A673 (cell line): ENCODE measurements around the gene ATG16L2. TPM values are rescaled to one million over a fixed set of nuclear protein-coding genes. Genes with fewer than 3 reads are reported as not detected.
"Not testable (repeated sequence)": the region's sequence is repeated elsewhere in the genome, so short reads cannot be mapped to it uniquely, and the experiment has no call there.

Source experiments
- BruUV-seq: library from RNA; stranded (reverse); fragments of 400-500 nt; replicated peaks from 2 replicates; lab custom pipeline; 2021; lab: Mats Ljungman, UMichigan
- CTCF ChIA-PET: fragments of 300-600 bp; sonication (Branson Sonifier 250); formaldehyde crosslinking; loops from one replicate; lab custom pipeline; 2022; ENCODE audit warnings: antibody characterized with exemption; lab: Charles Lee
- POLR2A ChIA-PET: fragments of 300-600 bp; sonication (Branson Sonifier 250); formaldehyde crosslinking; loops from one replicate; lab custom pipeline; 2022; ENCODE audit warnings: antibody characterized with exemption; ENCODE audit not compliant: low non-redundant PET; lab: Charles Lee
- DNase-seq: peaks from one replicate; pipeline ENCODE4 v3.0.0-alpha.2; 2015; ENCODE audit warnings: low spot score
- H3K27ac ChIP-seq: fragments of 200-600 bp; sonication (generic); 2 replicates; pipeline ENCODE4 v1.5.1; 2016; ENCODE audit warnings: mixed run types, low read depth, mild to moderate bottlenecking, mixed read lengths, antibody characterized with exemption, low read length; ENCODE audit not compliant: poor library complexity, severe bottlenecking
- H3K27me3 ChIP-seq: fragments of 200-600 bp; sonication (generic); replicated peaks from 2 replicates; pipeline ENCODE4 v1.6.1; 2017; ENCODE audit warnings: mixed run types, low read depth, mild to moderate bottlenecking, mixed read lengths, antibody characterized with exemption, low read length; ENCODE audit not compliant: insufficient read depth, poor library complexity
- H3K36me3 ChIP-seq: fragments of 200-600 bp; sonication (generic); 2 replicates; pipeline ENCODE4 v1.6.1; 2016; ENCODE audit warnings: mixed run types, mild to moderate bottlenecking, mixed read lengths, antibody characterized with exemption, low read length; ENCODE audit not compliant: insufficient read depth, poor library complexity, severe bottlenecking
- H3K4me1 ChIP-seq: fragments of 200-600 bp; sonication (generic); 2 replicates; pipeline ENCODE4 v1.6.1; 2017; ENCODE audit warnings: mixed run types, mild to moderate bottlenecking, mixed read lengths, antibody characterized with exemption, low read length; ENCODE audit not compliant: insufficient read depth, poor library complexity, severe bottlenecking
- H3K4me3 ChIP-seq: fragments of 200-600 bp; sonication (generic); 2 replicates; pipeline ENCODE4 v1.5.1; 2016; ENCODE audit warnings: low read depth, mixed run types, mild to moderate bottlenecking, mixed read lengths, low read length; ENCODE audit not compliant: poor library complexity, severe bottlenecking
- H3K9me3 ChIP-seq: fragments of 200-600 bp; sonication (generic); 2 replicates; pipeline ENCODE4 v1.6.1; 2016; ENCODE audit warnings: mixed run types, low read depth, mild to moderate bottlenecking, mixed read lengths, antibody characterized with exemption, low read length; ENCODE audit not compliant: poor library complexity, severe bottlenecking
- EZH2 ChIP-seq: fragments of 200-600 bp; sonication (generic); IDR thresholded peaks from 2 replicates; pipeline ENCODE4 v1.6.1; 2017; ENCODE audit warnings: borderline replicate concordance, low read depth, mild to moderate bottlenecking, mixed read lengths, antibody characterized with exemption, low read length; ENCODE audit not compliant: poor library complexity, severe bottlenecking
- intact Hi-C: fragments of 100-400 bp; cut with micrococcal nuclease; formaldehyde crosslinking; loops from one replicate; pipeline ENCODE4 v1.10.0; 2022; ENCODE audit not compliant: unreplicated experiment
- total RNA-seq: library from RNA; stranded (reverse); gene quantifications from 2 replicates; pipeline ENCODE4 v1.2.3, GENCODE V29; 2021
- TF ChIP-seq, protein P1 (sequence below): fragments of 300-800, 200-600 bp; sonication (generic); conservative IDR thresholded peaks from 2 replicates; pipeline ENCODE4 v1.5.1; 2017; ENCODE audit warnings: low read depth, mild to moderate bottlenecking, antibody characterized with exemption, low read length, moderate library complexity, mixed read lengths

Gene ATG16L2
- total RNA-seq, 1 experiment from 2014 or later, result 8.6 TPM

DNA sequence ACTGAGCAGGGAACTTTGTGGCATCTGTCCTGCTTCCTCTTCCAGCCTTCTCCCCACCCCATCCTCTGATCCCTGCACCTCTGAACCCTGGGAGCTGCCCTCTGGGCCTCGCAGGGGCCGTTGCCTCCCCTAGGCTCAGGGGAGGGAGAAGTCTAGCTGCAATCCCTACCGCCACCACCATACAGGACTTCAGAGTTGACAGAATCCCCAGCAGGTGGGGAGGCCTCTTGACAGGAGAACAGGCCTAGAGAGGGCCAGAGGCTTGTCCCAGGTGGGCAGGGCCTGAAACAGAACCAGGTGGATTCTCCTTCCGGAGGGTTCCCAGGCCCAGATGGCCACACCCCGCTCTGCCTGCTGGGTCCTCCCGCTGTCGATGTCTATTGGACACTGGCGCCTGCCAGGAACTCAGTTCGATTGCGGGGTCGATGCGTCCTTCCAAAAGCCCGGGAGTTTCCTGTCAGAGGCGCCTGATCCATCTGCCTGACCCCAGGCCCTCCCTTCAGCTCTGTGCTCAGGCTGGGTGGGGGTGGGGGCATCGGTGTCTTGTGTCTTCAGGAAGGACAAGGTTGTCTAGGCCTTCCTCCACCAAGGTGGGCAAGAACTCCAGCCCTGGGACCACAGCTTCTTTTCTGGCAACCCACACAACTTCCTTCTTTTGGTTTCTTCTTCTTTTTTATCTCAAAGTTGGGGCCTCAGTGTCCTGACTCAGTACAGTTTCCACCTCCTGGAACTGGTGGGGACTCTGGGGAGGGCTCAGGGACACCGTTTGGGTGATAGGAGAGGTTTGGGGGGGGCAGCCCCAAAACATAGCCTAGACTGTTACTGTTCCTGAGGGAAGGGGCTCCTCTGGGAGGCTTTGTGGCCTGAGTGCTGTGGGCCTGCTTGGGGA is 26.8 kb upstream of the ATG16L2 start:
- BruUV-seq, result no TSS peak
- no peaks in the 10 kb centered on the region for H3K27me3 ChIP-seq
- no peaks in the 10 kb centered on the region for H3K9me3 ChIP-seq
- H3K36me3 ChIP-seq, result no peaks in the 10 kb centered on the region
- H3K27ac ChIP-seq, result no peak overlapping the region
- CTCF ChIA-PET, result no interaction called here
- no peak overlapping the region for H3K4me3 ChIP-seq
- no peak for TF ChIP-seq EZH2
- TF ChIP-seq, protein P1, sequence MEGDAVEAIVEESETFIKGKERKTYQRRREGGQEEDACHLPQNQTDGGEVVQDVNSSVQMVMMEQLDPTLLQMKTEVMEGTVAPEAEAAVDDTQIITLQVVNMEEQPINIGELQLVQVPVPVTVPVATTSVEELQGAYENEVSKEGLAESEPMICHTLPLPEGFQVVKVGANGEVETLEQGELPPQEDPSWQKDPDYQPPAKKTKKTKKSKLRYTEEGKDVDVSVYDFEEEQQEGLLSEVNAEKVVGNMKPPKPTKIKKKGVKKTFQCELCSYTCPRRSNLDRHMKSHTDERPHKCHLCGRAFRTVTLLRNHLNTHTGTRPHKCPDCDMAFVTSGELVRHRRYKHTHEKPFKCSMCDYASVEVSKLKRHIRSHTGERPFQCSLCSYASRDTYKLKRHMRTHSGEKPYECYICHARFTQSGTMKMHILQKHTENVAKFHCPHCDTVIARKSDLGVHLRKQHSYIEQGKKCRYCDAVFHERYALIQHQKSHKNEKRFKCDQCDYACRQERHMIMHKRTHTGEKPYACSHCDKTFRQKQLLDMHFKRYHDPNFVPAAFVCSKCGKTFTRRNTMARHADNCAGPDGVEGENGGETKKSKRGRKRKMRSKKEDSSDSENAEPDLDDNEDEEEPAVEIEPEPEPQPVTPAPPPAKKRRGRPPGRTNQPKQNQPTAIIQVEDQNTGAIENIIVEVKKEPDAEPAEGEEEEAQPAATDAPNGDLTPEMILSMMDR, result no peak
- POLR2A ChIA-PET, result no interaction called here
- no peak for DNase-seq
- intact Hi-C loops, result no loop called here
- H3K4me1 ChIP-seq, result no peaks in the 10 kb centered on the region

DNA sequence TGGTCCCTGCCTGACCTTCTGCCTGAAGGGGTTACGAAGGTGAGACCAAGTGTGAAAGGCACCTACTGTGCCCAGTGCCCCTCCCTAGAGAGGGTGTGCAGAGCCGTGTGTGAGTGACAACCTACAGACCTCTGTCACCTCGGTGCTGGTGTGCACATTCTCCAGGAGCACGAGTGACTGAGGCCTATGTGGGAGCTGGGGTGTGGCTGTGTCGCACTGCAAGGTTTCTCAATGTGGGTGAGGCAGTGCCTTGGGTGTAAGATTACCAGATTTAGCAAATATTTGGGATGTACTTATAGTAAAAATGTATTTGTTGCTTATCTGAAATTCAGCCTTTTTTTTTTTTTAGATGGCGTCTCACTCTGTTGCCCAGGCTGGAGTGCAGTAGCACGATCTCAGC is 26.0 kb upstream of the ATG16L2 start:
- Histone ChIP-seq H3K4me3 (no peak overlapping the region), H3K27ac (no peak overlapping the region), H3K4me1 (peaks cover 5% of the 10 kb centered on the region), H3K36me3 (no peaks in the 10 kb centered on the region), H3K27me3 (no peaks in the 10 kb centered on the region), H3K9me3 (no peaks in the 10 kb centered on the region)
- no peak for DNase-seq
- BruUV-seq, result no TSS peak
- TF ChIP-seq EZH2, result no peak
- TF ChIP-seq, protein P1, result no peak
- intact Hi-C loops, result no loop called here
- CTCF ChIA-PET, result interaction anchor here (0.7 kb wide), 1 partner anchor 21 kb away, joined by 5 read pairs; no protein-coding TSS in a partner anchor
- POLR2A ChIA-PET, result no interaction called here

DNA sequence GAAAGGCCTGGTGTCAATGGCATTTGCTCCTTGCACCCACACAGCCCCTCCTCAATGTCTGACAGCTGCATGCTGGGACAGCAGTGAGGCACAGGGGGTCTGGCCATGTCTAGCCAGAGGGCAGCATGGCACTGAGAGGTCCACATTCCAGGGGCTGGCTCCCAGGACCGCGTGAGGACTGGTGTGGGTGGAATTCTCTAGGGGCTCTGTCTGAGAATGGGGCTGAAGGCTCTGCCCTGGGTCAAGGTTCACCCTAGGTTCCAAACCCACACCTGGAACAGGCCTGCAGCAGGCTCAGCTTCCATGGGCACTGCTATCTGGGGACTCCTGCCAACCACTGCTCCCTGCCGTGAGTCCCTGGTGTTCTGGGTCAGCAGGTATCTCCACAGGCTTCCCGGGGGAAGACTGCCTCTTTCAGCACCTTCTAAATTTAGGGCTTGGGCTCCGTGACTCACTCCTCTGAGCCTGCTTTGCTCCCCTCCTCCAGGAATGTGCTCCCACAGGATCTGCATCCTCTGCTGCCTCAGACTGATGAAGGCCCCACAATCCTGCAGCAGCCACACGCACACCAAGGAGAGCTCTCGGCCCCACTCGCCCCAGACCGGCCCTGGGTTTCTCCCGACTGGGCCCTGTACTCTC is 24.6 kb upstream of the ATG16L2 start:
- Histone ChIP-seq H3K36me3 (no peaks in the 10 kb centered on the region), H3K27ac (no peak overlapping the region), H3K9me3 (no peaks in the 10 kb centered on the region), H3K4me3 (no peak overlapping the region), H3K4me1 (peaks cover 12% of the 10 kb centered on the region), H3K27me3 (no peaks in the 10 kb centered on the region)
- DNase-seq, result no peak
- ChIA-PET CTCF (no interaction called here), POLR2A (no interaction called here)
- intact Hi-C loops, result no loop called here
- no TSS peak for BruUV-seq
- TF ChIP-seq, protein P1, result no peak
- TF ChIP-seq EZH2, result no peak

DNA sequence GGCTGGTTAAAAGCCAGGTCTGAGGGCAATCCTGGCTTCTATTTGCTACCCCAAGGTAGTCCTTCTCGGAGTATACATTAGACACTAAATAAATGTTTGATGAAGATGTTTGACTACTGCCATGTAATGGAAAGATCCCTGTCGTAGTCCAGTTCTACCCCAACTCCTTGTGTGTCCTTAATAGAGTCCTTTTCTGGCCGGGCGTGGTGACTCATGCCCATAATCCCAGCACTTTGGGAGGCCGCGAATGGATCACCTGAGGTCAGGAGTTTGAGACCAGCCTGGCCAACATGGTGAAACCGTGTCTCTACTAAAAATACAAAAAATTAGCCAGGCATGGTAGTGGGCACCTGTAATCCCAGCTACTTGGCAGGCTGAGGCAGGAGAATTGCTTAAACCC is 23.0 kb upstream of the ATG16L2 start:
- H3K9me3 ChIP-seq, CTCF ChIA-PET, DNase-seq, POLR2A ChIA-PET, H3K4me3 ChIP-seq, BruUV-seq, H3K36me3 ChIP-seq, H3K27me3 ChIP-seq, H3K27ac ChIP-seq, intact Hi-C loops: not testable (repeated sequence)
- peaks cover 12% of the 10 kb centered on the region for H3K4me1 ChIP-seq
